Measurements from ENCODE around the gene PRICKLE2. TPM values are rescaled to one million over a fixed set of nuclear protein-coding genes. Genes with fewer than 3 reads are reported as not detected.

PRICKLE2 gene
- total RNA-seq, 1 donor from 2014 or later = 37.2 TPM

GRCh38 chr3:64270142-64270865 lies 45.0 kb upstream of the PRICKLE2 start:
- ATAC-seq (no peak), DNase-seq (no peak)
- no peak for TF ChIP-seq CTCF (IDR thresholded peaks at IDR 0.05)
- H3K27ac ChIP-seq = no peak overlapping the region
- no peak overlapping the region for H3K4me3 ChIP-seq
- intact Hi-C loops (cut with DNase I) = no loop called here
- H3K36me3 ChIP-seq = no peaks in the 10 kb centered on the region
- H3K9me3 ChIP-seq = no peaks in the 10 kb centered on the region
- H3K27me3 ChIP-seq = no peaks in the 10 kb centered on the region
- peaks cover 15% of the 10 kb centered on the region for H3K4me1 ChIP-seq

- Histone ChIP-seq H3K9me3 (no peaks in the 10 kb centered on the region), H3K4me3 (no peak overlapping the region), H3K27me3 (no peaks in the 10 kb centered on the region), H3K4me1 (peaks cover 21% of the 10 kb centered on the region), H3K27ac (no peak overlapping the region), H3K36me3 (no peaks in the 10 kb centered on the region)
- no peak for ATAC-seq
- intact Hi-C loops (cut with DNase I) = no loop called here
- DNase-seq = no peak
- TF ChIP-seq CTCF (IDR thresholded peaks at IDR 0.05) = no peak
Measured at GRCh38 chr3:64268926-64269325, 43.7 kb upstream of the PRICKLE2 start.

GRCh38 chr3:64267721-64268604 lies 42.7 kb upstream of the PRICKLE2 start:
- ATAC-seq = peak; percentile 89
- no peaks in the 10 kb centered on the region for H3K27me3 ChIP-seq
- no peaks in the 10 kb centered on the region for H3K9me3 ChIP-seq
- H3K4me3 ChIP-seq = peak overlapping the region; percentile 67
- intact Hi-C loops (cut with DNase I) = no loop called here
- no peaks in the 10 kb centered on the region for H3K36me3 ChIP-seq
- H3K4me1 ChIP-seq = peaks cover 21% of the 10 kb centered on the region
- no peak for TF ChIP-seq CTCF (IDR thresholded peaks at IDR 0.05)
- H3K27ac ChIP-seq = peak overlapping the region; percentile 83
- peak; percentile 69 for DNase-seq

GRCh38 chr3:64266983-64267382 lies 41.7 kb upstream of the PRICKLE2 start:
- intact Hi-C loops (cut with DNase I) = no loop called here
- H3K27ac ChIP-seq = peak overlapping the region; percentile 83
- peak overlapping the region; percentile 67 for H3K4me3 ChIP-seq
- no peaks in the 10 kb centered on the region for H3K9me3 ChIP-seq
- peaks cover 21% of the 10 kb centered on the region for H3K4me1 ChIP-seq
- DNase-seq = no peak
- no peak for ATAC-seq
- no peak for TF ChIP-seq CTCF (IDR thresholded peaks at IDR 0.05)
- no peaks in the 10 kb centered on the region for H3K36me3 ChIP-seq
- no peaks in the 10 kb centered on the region for H3K27me3 ChIP-seq

- no peak for TF ChIP-seq CTCF (IDR thresholded peaks at IDR 0.05)
- ATAC-seq (no peak), DNase-seq (no peak)
- Histone ChIP-seq H3K27me3 (no peaks in the 10 kb centered on the region), H3K9me3 (no peaks in the 10 kb centered on the region), H3K27ac (peak overlapping the region; percentile 83), H3K4me1 (peaks cover 24% of the 10 kb centered on the region), H3K36me3 (no peaks in the 10 kb centered on the region), H3K4me3 (peak overlapping the region; percentile 67)
- intact Hi-C loops (cut with DNase I) = no loop called here
Measured at GRCh38 chr3:64266065-64266931, 41.0 kb upstream of the PRICKLE2 start.
